Activated naive CD8-positive, alpha-beta T cell treated with anti-CD3 and anti-CD28 coated beads for 36 hours (primary cell): ENCODE data around the gene E2F8. TPM values are rescaled to one million over a fixed set of nuclear protein-coding genes. Genes with fewer than 3 reads are reported as not detected.
"Not testable (repeated sequence)": the region's sequence is repeated elsewhere in the genome, so short reads cannot be mapped to it uniquely, and the experiment has no call there.

ENCODE experiments used
- DNase-seq: peaks from one replicate; pipeline ENCODE4 v3.0.0; 2021
- H3K27ac Mint-ChIP-seq: one replicate; pipeline ENCODE4 v1.8.0; 2022; ENCODE audit warnings: mild to moderate bottlenecking, moderate library complexity, mixed read lengths
- H3K27me3 Mint-ChIP-seq: one replicate; pipeline ENCODE4 v1.8.0; 2022; ENCODE audit warnings: mild to moderate bottlenecking, mixed read lengths
- H3K36me3 Mint-ChIP-seq: one replicate; pipeline ENCODE4 v1.8.0; 2021; ENCODE audit warnings: mild to moderate bottlenecking, mixed read lengths
- H3K4me1 Mint-ChIP-seq: one replicate; pipeline ENCODE4 v1.8.0; 2021; ENCODE audit warnings: mixed read lengths
- H3K4me3 Mint-ChIP-seq: one replicate; pipeline ENCODE4 v1.8.0; 2022; ENCODE audit warnings: mild to moderate bottlenecking, moderate library complexity, mixed read lengths
- H3K9me3 Mint-ChIP-seq: one replicate; pipeline ENCODE4 v1.8.0; 2022; ENCODE audit warnings: mixed read lengths
- total RNA-seq, 2 experiments: library from RNA; stranded (reverse); gene quantifications; one replicate each; pipeline ENCODE4 v1.2.3, GENCODE V29; 2021

The E2F8 gene
- total RNA-seq = 10 to 100 TPM; 16.2 to 16.7 TPM

DNA sequence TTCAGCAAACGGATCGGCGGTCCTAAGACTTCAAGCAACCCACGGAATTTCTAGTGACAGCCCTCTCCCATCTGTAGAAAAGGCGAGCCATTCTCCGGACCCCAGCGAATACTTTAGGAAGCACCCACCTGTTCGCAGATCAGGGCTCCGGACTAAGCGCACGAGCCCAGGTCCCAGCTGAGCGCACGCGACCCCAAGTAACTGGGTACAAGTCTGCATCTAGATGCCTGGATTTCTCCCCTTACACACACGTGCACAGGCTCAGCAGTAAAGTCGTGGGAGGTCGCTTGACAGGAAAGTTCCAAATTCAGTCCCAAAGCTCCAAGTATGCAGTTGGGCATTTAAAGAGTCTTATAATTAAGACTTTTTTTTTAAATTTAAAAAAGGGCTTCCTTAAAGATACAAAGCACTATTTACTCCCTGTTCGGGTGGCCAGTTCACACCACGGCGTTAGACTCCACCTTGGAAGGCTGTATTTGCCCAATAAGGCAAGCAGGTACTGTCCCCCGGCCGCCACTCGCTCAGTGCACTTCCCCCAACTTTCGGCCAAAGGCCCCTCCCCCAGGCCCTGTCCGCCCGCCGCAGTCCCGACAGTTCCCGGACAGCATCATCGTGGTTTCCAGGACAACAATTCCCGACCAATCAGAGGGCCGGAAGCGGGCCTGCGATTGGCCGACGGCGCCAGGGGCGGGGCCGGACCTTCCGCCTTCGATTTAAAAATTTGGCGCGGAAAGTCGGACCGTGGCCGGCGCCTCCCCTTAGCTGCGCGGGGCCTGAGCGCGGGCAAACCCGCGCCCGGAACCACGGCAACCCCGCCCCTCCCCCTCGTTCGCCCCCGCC lies at the start of gene E2F8:
Gene E2F8 (minus strand): TSS at position 526 of the 840 bp plus-strand sequence. CDS start 824 bp downstream, outside the sequence.
- peak within 1 kb of the TSS; percentile 72 for H3K27ac Mint-ChIP-seq
- H3K36me3 Mint-ChIP-seq = peaks cover 30% of the 10 kb centered on the region
- peak; percentile 91 for DNase-seq
- peak within 1 kb of the TSS; percentile 89 for H3K4me3 Mint-ChIP-seq
- H3K4me1 Mint-ChIP-seq = peaks cover 10% of the 10 kb centered on the region
- H3K27me3 Mint-ChIP-seq = peaks cover 57% of the 10 kb centered on the region
- no peaks in the 10 kb centered on the region for H3K9me3 Mint-ChIP-seq

- H3K36me3 Mint-ChIP-seq = no peaks in the 10 kb centered on the region
- DNase-seq = no peak
- peaks cover 9% of the 10 kb centered on the region for H3K27me3 Mint-ChIP-seq
- no peak overlapping the region for H3K27ac Mint-ChIP-seq
- H3K4me1 Mint-ChIP-seq = no peaks in the 10 kb centered on the region
- H3K9me3 Mint-ChIP-seq = no peaks in the 10 kb centered on the region
- no peak overlapping the region for H3K4me3 Mint-ChIP-seq
Measured at GRCh38 chr11:19290356-19290755, 49.6 kb upstream of the E2F8 start.

GRCh38 chr11:19288256-19288655 lies 47.5 kb upstream of the E2F8 start:
- no peak overlapping the region for H3K27ac Mint-ChIP-seq
- H3K36me3 Mint-ChIP-seq = no peaks in the 10 kb centered on the region

GRCh38 chr11:19286411-19286810 lies 45.7 kb upstream of the E2F8 start:
- no peak overlapping the region for H3K27ac Mint-ChIP-seq
- H3K4me3 Mint-ChIP-seq = no peak overlapping the region
- no peak for DNase-seq
- H3K4me1 Mint-ChIP-seq = no peaks in the 10 kb centered on the region
- H3K36me3 Mint-ChIP-seq = no peaks in the 10 kb centered on the region
- H3K9me3 Mint-ChIP-seq = no peaks in the 10 kb centered on the region
- H3K27me3 Mint-ChIP-seq = peaks cover 3% of the 10 kb centered on the region

More at GRCh38 chr11:19288256-19288655, 47.5 kb upstream of the E2F8 start:
- Mint-ChIP-seq H3K4me1 (no peaks in the 10 kb centered on the region), H3K4me3 (no peak overlapping the region), H3K27me3 (peaks cover 3% of the 10 kb centered on the region), H3K9me3 (no peaks in the 10 kb centered on the region)
- no peak for DNase-seq

DNA sequence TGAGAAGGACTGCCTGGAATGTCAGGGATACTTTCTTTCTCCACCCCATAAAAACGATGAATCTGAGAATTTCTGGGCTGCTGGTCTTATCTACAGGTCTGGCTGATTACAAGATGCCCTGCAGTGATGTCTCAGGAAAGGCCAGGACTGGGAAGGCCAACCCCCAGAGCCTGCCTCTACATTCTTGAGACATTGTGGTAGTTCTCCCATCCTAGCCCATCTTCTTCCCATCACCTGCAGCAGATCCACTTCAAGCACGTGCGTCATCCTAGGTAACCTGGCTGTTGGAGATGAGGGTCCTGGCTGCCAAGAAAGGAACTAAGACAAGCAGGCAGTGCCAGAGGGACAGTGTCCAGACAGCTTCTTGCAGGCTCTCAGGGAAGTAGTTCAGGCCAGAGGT lies 44.1 kb upstream of the E2F8 start:
- H3K4me1 Mint-ChIP-seq = no peaks in the 10 kb centered on the region

GRCh38 chr11:19283991-19284390 lies 43.2 kb upstream of the E2F8 start:
- Mint-ChIP-seq H3K4me3 (no peak overlapping the region), H3K4me1 (no peaks in the 10 kb centered on the region)

More for the DNA sequence above, 44.1 kb upstream of the E2F8 start:
- DNase-seq = no peak
- Mint-ChIP-seq H3K9me3 (no peaks in the 10 kb centered on the region), H3K4me3 (no peak overlapping the region), H3K27ac (no peak overlapping the region), H3K36me3 (no peaks in the 10 kb centered on the region), H3K27me3 (peaks cover 3% of the 10 kb centered on the region)

DNA sequence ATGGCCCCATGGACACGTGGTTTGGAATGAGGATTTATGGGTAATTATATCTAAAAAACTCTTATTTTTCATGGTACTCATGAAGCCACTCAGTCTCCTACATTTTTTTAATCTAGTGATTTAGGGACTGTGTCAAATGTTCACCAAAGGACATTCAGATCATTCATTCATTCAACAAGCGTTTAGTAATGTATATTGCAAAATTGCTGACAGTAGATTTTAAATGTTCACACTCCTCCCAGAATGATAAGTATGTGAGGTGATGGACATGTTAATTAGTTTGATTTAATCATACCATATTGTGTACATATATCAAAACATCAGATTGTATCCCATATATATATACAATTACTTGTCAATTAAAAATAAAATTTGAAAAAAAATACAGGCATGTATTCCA lies 40.8 kb upstream of the E2F8 start:
- no peak overlapping the region for H3K27ac Mint-ChIP-seq
- no peaks in the 10 kb centered on the region for H3K27me3 Mint-ChIP-seq
- H3K36me3 Mint-ChIP-seq = no peaks in the 10 kb centered on the region
- H3K9me3 Mint-ChIP-seq = no peaks in the 10 kb centered on the region
- no peak overlapping the region for H3K4me3 Mint-ChIP-seq
- H3K4me1 Mint-ChIP-seq = no peaks in the 10 kb centered on the region
- no peak for DNase-seq

More at GRCh38 chr11:19283991-19284390, 43.2 kb upstream of the E2F8 start:
- H3K9me3 Mint-ChIP-seq = no peaks in the 10 kb centered on the region
- H3K27ac Mint-ChIP-seq = no peak overlapping the region
- no peaks in the 10 kb centered on the region for H3K36me3 Mint-ChIP-seq
- DNase-seq = no peak
- H3K27me3 Mint-ChIP-seq = no peaks in the 10 kb centered on the region

GRCh38 chr11:19281041-19281440 lies 40.3 kb upstream of the E2F8 start:
- DNase-seq = no peak
- H3K4me3 Mint-ChIP-seq = no peak overlapping the region
- H3K9me3 Mint-ChIP-seq = no peaks in the 10 kb centered on the region
- no peaks in the 10 kb centered on the region for H3K27me3 Mint-ChIP-seq
- no peaks in the 10 kb centered on the region for H3K36me3 Mint-ChIP-seq
- H3K27ac Mint-ChIP-seq = no peak overlapping the region
- no peaks in the 10 kb centered on the region for H3K4me1 Mint-ChIP-seq

DNA sequence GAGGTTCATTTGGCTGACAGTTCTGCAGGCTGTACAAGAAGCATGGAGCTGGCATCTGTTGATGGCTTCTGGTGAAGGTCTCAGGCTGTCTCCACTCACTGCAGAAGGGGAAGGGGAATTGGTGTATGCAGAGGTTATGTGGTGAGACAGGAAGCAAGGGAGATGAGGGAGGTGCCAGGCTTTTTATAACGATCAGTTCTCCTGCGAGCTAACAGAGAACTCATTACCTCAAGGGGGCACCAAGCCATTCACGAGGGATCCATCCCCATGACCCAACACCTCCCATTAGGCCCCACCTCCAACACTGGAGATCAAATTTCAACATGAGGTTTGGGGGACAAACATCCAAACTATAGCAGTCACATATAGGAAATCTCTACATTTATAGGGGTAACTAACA lies 38.7 kb upstream of the E2F8 start:
- Mint-ChIP-seq H3K27me3 (no peaks in the 10 kb centered on the region), H3K4me1 (no peaks in the 10 kb centered on the region), H3K27ac (no peak overlapping the region), H3K4me3 (no peak overlapping the region), H3K36me3 (no peaks in the 10 kb centered on the region), H3K9me3 (no peaks in the 10 kb centered on the region)
- DNase-seq = no peak

- Mint-ChIP-seq H3K27me3 (no peaks in the 10 kb centered on the region), H3K27ac (no peak overlapping the region), H3K4me3 (no peak overlapping the region), H3K9me3 (peaks cover 2% of the 10 kb centered on the region), H3K36me3 (no peaks in the 10 kb centered on the region), H3K4me1 (no peaks in the 10 kb centered on the region)
- DNase-seq = no peak
Measured at GRCh38 chr11:19276859-19277808, 36.4 kb upstream of the E2F8 start.

DNA sequence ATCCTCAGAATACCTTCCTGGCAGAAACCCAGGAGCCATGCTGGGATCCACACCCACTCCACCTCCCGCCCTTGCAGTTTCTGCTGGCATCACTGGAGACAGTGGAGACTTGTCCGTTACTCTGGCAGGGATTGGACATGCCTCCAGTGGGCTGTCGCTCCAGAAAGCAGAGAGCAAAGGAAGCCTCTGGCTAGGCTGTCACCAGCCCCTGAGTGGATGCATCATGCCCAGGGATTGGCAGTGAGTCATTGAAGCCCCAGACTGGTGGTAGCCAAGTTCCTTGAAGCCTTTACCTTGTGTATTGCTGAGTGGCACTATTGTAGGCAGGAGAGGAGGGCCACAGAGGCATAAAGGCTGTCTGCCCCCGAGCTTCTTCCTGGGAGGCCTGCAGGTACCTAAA lies 34.8 kb upstream of the E2F8 start:
- Mint-ChIP-seq H3K9me3 (peaks cover 2% of the 10 kb centered on the region), H3K4me1 (no peaks in the 10 kb centered on the region), H3K36me3 (no peaks in the 10 kb centered on the region), H3K4me3 (no peak overlapping the region), H3K27ac (no peak overlapping the region), H3K27me3 (peaks cover 13% of the 10 kb centered on the region)
- no peak for DNase-seq

DNA sequence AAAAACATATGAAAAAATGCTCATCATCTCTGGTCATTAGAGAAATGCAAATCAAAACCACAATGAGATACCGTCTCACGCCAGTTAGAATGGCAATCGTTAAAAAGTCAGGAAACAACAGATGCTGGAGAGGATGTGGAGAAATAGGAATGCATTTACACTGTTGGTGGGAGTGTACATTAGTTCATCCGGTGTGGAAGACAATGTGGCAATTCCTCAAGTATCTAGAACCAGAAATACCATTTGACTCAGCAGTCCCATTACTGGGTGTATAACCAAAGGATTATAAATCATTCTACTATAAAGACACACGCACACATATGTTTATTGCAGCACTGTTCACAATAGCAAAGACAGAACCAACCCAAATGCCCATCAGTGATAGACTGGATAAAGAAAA lies 32.5 kb upstream of the E2F8 start:
- H3K9me3 Mint-ChIP-seq, H3K27ac Mint-ChIP-seq, H3K4me1 Mint-ChIP-seq, H3K4me3 Mint-ChIP-seq, H3K36me3 Mint-ChIP-seq, DNase-seq: not testable (repeated sequence)
- H3K27me3 Mint-ChIP-seq = peaks cover 33% of the 10 kb centered on the region

GRCh38 chr11:19268909-19269308 lies 28.2 kb upstream of the E2F8 start:
- no peaks in the 10 kb centered on the region for H3K36me3 Mint-ChIP-seq

GRCh38 chr11:19267567-19267966 lies 26.8 kb upstream of the E2F8 start:
- no peak overlapping the region for H3K27ac Mint-ChIP-seq
- peaks cover 40% of the 10 kb centered on the region for H3K27me3 Mint-ChIP-seq
- H3K9me3 Mint-ChIP-seq = no peaks in the 10 kb centered on the region
- H3K4me1 Mint-ChIP-seq = no peaks in the 10 kb centered on the region
- no peak overlapping the region for H3K4me3 Mint-ChIP-seq
- no peaks in the 10 kb centered on the region for H3K36me3 Mint-ChIP-seq
- no peak for DNase-seq

More at GRCh38 chr11:19268909-19269308, 28.2 kb upstream of the E2F8 start:
- no peak overlapping the region for H3K27ac Mint-ChIP-seq
- no peaks in the 10 kb centered on the region for H3K4me1 Mint-ChIP-seq
- H3K9me3 Mint-ChIP-seq = peaks cover 2% of the 10 kb centered on the region
- DNase-seq = no peak
- H3K27me3 Mint-ChIP-seq = peaks cover 40% of the 10 kb centered on the region
- no peak overlapping the region for H3K4me3 Mint-ChIP-seq

DNA sequence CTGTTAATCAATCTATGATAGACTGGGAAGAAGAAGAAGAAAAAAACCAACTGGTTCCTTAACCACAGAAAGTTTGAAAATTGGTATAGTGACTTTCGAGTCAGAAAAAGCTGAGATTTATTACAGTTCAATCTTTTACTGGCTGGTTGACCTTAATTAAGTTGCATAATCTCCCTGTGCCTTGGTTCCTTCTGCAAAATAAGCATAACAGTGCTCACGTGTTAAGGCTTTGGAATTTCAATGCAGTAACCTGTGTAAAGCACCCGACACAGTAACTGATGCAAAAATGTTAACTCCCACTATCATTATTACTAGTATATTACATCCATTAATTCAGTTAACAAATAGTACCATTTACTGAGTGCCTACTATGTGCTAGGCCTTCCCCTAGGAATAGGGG lies 22.6 kb upstream of the E2F8 start:
- Mint-ChIP-seq H3K4me1 (no peaks in the 10 kb centered on the region), H3K27me3 (peaks cover 8% of the 10 kb centered on the region), H3K9me3 (no peaks in the 10 kb centered on the region), H3K36me3 (no peaks in the 10 kb centered on the region), H3K27ac (no peak overlapping the region), H3K4me3 (no peak overlapping the region)
- DNase-seq = no peak
